Left cardiac atrium (tissue), 4 donors: Measurements from ENCODE around the gene SYTL1. TPM values are rescaled to one million over a fixed set of nuclear protein-coding genes. Genes with fewer than 3 reads are reported as not detected.

Experiments used
- ATAC-seq, 2 donors: fragments of 200-7000 bp; cut with Tn5 transposase; one replicate each; pipeline ENCODE4 v1.9.1; 2020; ENCODE audit warnings: mild to moderate bottlenecking in 2 of 2, moderate library complexity in 2 of 2
- DNase-seq: peaks from one replicate; pipeline ENCODE4 v3.0.0-alpha.2; 2020
- intact Hi-C, 2 donors: fragments of 100-400 bp; cut with DNase I; formaldehyde crosslinking; loops; one replicate each; pipeline versions ENCODE4 v1.14.1 to v1.15.1; 2022 to 2023
- total RNA-seq, 2 donors: library from RNA; stranded (reverse); fragmentation: NEBNext Ultra II Directional; extraction: Animal tissue kit (Norgen Biotek cat#: 25700); gene quantifications; one replicate each; pipeline ENCODE4 v1.2.1, GENCODE V29; 2021
- donor health status: DM: no; HTN: yes; CAD: no.
- donor health status: DM: no; HTN: yes; CAD: no; lungs with severe emphysema.
- donor health status: DM: yes; HTN: yes; CAD: no.
- donor health status: Dilated cardiomyopathy.

The SYTL1 gene
- total RNA-seq, 2 donors from 2014 or later, result 0.81 to 2.4 TPM

- ATAC-seq (peak; percentile 67 to 83), DNase-seq (peak; percentile 78)
- intact Hi-C loops, result loop anchor here in 1 of 2 donors (5.0 kb wide), 1 partner anchor 35 kb away; the partner anchor contains the start of gene GPR3
These were observed 15.6 kb downstream of the SYTL1 start for GRCh38 chr1:27357281-27358037.

GRCh38 chr1:27358038-27358927 lies 16.5 kb downstream of the SYTL1 start:
- DNase-seq (no peak), ATAC-seq (no peak)
- intact Hi-C loops, result loop anchor here in 1 of 2 donors (5.0 kb wide), 1 partner anchor 34 kb away; the partner anchor contains the start of gene GPR3

- DNase-seq, result no peak
- ATAC-seq, result no peak
- intact Hi-C loops, result loop anchor here in 1 of 2 donors (5.0 kb wide), 1 partner anchor 33 kb away; the partner anchor contains the start of gene GPR3
These were observed 17.1 kb downstream of the SYTL1 start for GRCh38 chr1:27358928-27359313.

GRCh38 chr1:27359822-27360158 lies 18.0 kb downstream of the SYTL1 start:
- DNase-seq, result no peak
- no peak for ATAC-seq
- intact Hi-C loops, result loop anchor here in 1 of 2 donors (5.0 kb wide), 1 partner anchor 33 kb away; the partner anchor contains the start of gene GPR3

GRCh38 chr1:27360159-27361043 lies 18.6 kb downstream of the SYTL1 start:
- intact Hi-C loops, result no loop called here
- ATAC-seq (peak; percentile 4 to 23), DNase-seq (peak; percentile 58)

- intact Hi-C loops, result no loop called here
- DNase-seq (no peak), ATAC-seq (no peak)
These were observed 19.2 kb downstream of the SYTL1 start for GRCh38 chr1:27361044-27361402.

- intact Hi-C loops, result no loop called here
- DNase-seq (no peak), ATAC-seq (no peak)
These were observed 19.7 kb downstream of the SYTL1 start for GRCh38 chr1:27361553-27361952.

GRCh38 chr1:27363766-27364695 lies 22.2 kb downstream of the SYTL1 start:
- no peak for DNase-seq
- ATAC-seq, result no peak
- intact Hi-C loops, result no loop called here

- DNase-seq (no peak), ATAC-seq (no peak)
- intact Hi-C loops, result no loop called here
These were observed 23.0 kb downstream of the SYTL1 start for GRCh38 chr1:27364696-27365371.

GRCh38 chr1:27365372-27366112 lies 23.7 kb downstream of the SYTL1 start:
- peak; percentile 91 for DNase-seq
- intact Hi-C loops, result no loop called here
- peak; percentile 82 to 84 for ATAC-seq

- intact Hi-C loops, result no loop called here
- peak; percentile 70 to 77 for ATAC-seq
- DNase-seq, result peak; percentile 96
These were observed 24.2 kb downstream of the SYTL1 start for GRCh38 chr1:27366113-27366410.

GRCh38 chr1:27366411-27367159 lies 24.8 kb downstream of the SYTL1 start, which contains the start of gene MAP3K6:
MAP3K6 (minus strand) TSS chr1:27366961; CDS start chr1:27366597, 364 bp downstream.
- intact Hi-C loops, result no loop called here
- ATAC-seq, result peak; percentile 76 to 81

GRCh38 chr1:27367160-27367650 lies 25.4 kb downstream of the SYTL1 start:
- ATAC-seq, result no peak
- intact Hi-C loops, result no loop called here

More at GRCh38 chr1:27366411-27367159, 24.8 kb downstream of the SYTL1 start, which contains the start of gene MAP3K6:
- DNase-seq, result peak; percentile 94

GRCh38 chr1:27368869-27369582 lies 27.2 kb downstream of the SYTL1 start:
- no peak for ATAC-seq
- DNase-seq, result no peak
- intact Hi-C loops, result no loop called here

More at GRCh38 chr1:27367160-27367650, 25.4 kb downstream of the SYTL1 start:
- no peak for DNase-seq
